HEK293 (cell line): ENCODE data around the gene LRRC32.

ENCODE experiments used
- CTCF ChIA-PET: fragments of 350-600 bp; formaldehyde crosslinking; extraction: SDS; loops from one replicate; lab custom pipeline; 2021; ENCODE audit warnings: antibody characterized with exemption; lab: Yijun Ruan, JAX
- POLR2A ChIA-PET: fragments of 300-600 bp; formaldehyde crosslinking; extraction: SDS; loops from one replicate; lab custom pipeline; 2020; ENCODE audit warnings: antibody characterized with exemption, inconsistent platforms; lab: Yijun Ruan, JAX
- H3K27ac ChIP-seq: fragments of 200-500 bp; sonication (Bioruptor generic); 2 replicates; pipeline ENCODE4 v1.5.1; 2014; ENCODE audit warnings: low read depth, low read length, control low read depth, inconsistent platforms; ENCODE audit errors: extremely low read depth
- H3K36me3 ChIP-seq, 2 experiments: fragments of 200-500 bp in 1 of 2; sonication (Bioruptor generic) in 1 of 2; 1 replicate in 1 of 2; 2 replicates in 1 of 2; pipeline ENCODE4 v1.5.1; 2014 to 2017; ENCODE audit warnings: inconsistent platforms in 2 of 2, low read length in 2 of 2; ENCODE audit not compliant: control insufficient read depth in 2 of 2, insufficient read depth in 1 of 2
- H3K4me1 ChIP-seq: fragments of 200-500 bp; sonication (Bioruptor generic); 2 replicates; pipeline ENCODE4 v1.5.1; 2014; ENCODE audit warnings: mild to moderate bottlenecking, low read length, inconsistent platforms; ENCODE audit not compliant: control insufficient read depth, insufficient read depth
- H3K4me3 ChIP-seq: 2 replicates; pipeline ENCODE4 v1.5.1; 2011; ENCODE audit warnings: low read depth, mild to moderate bottlenecking, control low read depth, low read length, moderate library complexity
- H3K9me3 ChIP-seq: fragments of 200-500 bp; sonication (Bioruptor generic); 2 replicates; pipeline ENCODE4 v1.5.1; 2014; ENCODE audit warnings: low read depth, low read length, inconsistent platforms; ENCODE audit not compliant: control insufficient read depth, insufficient read depth
- KLF1 ChIP-seq: fragments of 450-650 bp; formaldehyde crosslinking; IDR thresholded peaks from 2 replicates; pipeline ENCODE4 v1.5.1; 2016; ENCODE audit warnings: missing biosample characterization, missing genetic modification characterization
- KLF16 ChIP-seq: fragments of 450-650 bp; formaldehyde crosslinking; IDR thresholded peaks from 2 replicates; pipeline ENCODE4 v1.5.1; 2017; ENCODE audit warnings: missing biosample characterization, missing genetic modification characterization
- KLF8 ChIP-seq: fragments of 450-650 bp; formaldehyde crosslinking; IDR thresholded peaks from 2 replicates; pipeline ENCODE4 v1.5.1; 2016; ENCODE audit warnings: missing biosample characterization, missing genetic modification characterization
- PBX3 ChIP-seq: sonication (generic); formaldehyde crosslinking; IDR thresholded peaks from 2 replicates; pipeline ENCODE4 v1.8.1; 2022; ENCODE audit warnings: mild to moderate bottlenecking, moderate library complexity, missing genetic modification reagents
- TSHZ1 ChIP-seq: fragments of 450-650 bp; formaldehyde crosslinking; IDR thresholded peaks from 2 replicates; pipeline ENCODE4 v1.5.1; 2016; ENCODE audit warnings: missing biosample characterization, missing genetic modification characterization, borderline replicate concordance
- YY1 ChIP-seq: fragments of 450-650 bp; formaldehyde crosslinking; IDR thresholded peaks from 2 replicates; pipeline ENCODE4 v1.5.1; 2018; ENCODE audit warnings: missing biosample characterization, missing genetic modification characterization
- YY2 ChIP-seq: fragments of 450-650 bp; formaldehyde crosslinking; IDR thresholded peaks from 2 replicates; pipeline ENCODE4 v1.5.1; 2016; ENCODE audit warnings: missing biosample characterization, missing genetic modification characterization
- ZNF121 ChIP-seq: fragments of 450-650 bp; formaldehyde crosslinking; IDR thresholded peaks from 2 replicates; pipeline ENCODE4 v1.5.1; 2016; ENCODE audit warnings: missing biosample characterization, missing genetic modification characterization
- ZNF239 ChIP-seq: fragments of 450-650 bp; formaldehyde crosslinking; IDR thresholded peaks from 2 replicates; pipeline ENCODE4 v1.5.1; 2016; ENCODE audit warnings: missing biosample characterization, missing genetic modification characterization
- ZNF24 ChIP-seq: fragments of 450-650 bp; formaldehyde crosslinking; IDR thresholded peaks from 2 replicates; pipeline ENCODE4 v1.5.1; 2016; ENCODE audit warnings: missing biosample characterization, missing genetic modification characterization
- ZNF280C ChIP-seq: fragments of 450-650 bp; formaldehyde crosslinking; IDR thresholded peaks from 2 replicates; pipeline ENCODE4 v1.5.1; 2016; ENCODE audit warnings: missing biosample characterization, missing genetic modification characterization
- ZNF280D ChIP-seq: fragments of 450-650 bp; formaldehyde crosslinking; IDR thresholded peaks from 2 replicates; pipeline ENCODE4 v1.5.1; 2016; ENCODE audit warnings: missing biosample characterization, missing genetic modification characterization
- ZNF292 ChIP-seq: fragments of 450-650 bp; formaldehyde crosslinking; IDR thresholded peaks from 2 replicates; pipeline ENCODE4 v1.5.1; 2016; ENCODE audit warnings: low read depth, missing biosample characterization, missing genetic modification characterization, borderline replicate concordance
- ZNF416 ChIP-seq: fragments of 450-650 bp; formaldehyde crosslinking; IDR thresholded peaks from 2 replicates; pipeline ENCODE4 v1.5.1; 2016; ENCODE audit warnings: missing biosample characterization, missing genetic modification characterization
- ZNF510 ChIP-seq: fragments of 450-650 bp; formaldehyde crosslinking; IDR thresholded peaks from 2 replicates; pipeline ENCODE4 v1.5.1; 2018; ENCODE audit warnings: mild to moderate bottlenecking, missing genetic modification characterization, missing biosample characterization; ENCODE audit not compliant: insufficient replicate concordance
- ZNF585B ChIP-seq: fragments of 450-650 bp; formaldehyde crosslinking; IDR thresholded peaks from 2 replicates; pipeline ENCODE4 v1.5.1; 2016; ENCODE audit warnings: missing biosample characterization, missing genetic modification characterization
- ZNF658 ChIP-seq: fragments of 450-650 bp; formaldehyde crosslinking; IDR thresholded peaks from 2 replicates; pipeline ENCODE4; 2016; ENCODE audit warnings: missing biosample characterization, missing genetic modification characterization
- ZNF777 ChIP-seq: fragments of 450-650 bp; formaldehyde crosslinking; IDR thresholded peaks from 2 replicates; pipeline ENCODE4 v1.5.1; 2017; ENCODE audit warnings: missing biosample characterization, missing genetic modification characterization, borderline replicate concordance
- ZNF830 ChIP-seq: fragments of 450-650 bp; IDR thresholded peaks from 2 replicates; pipeline ENCODE4 v1.5.0; 2018; ENCODE audit warnings: missing biosample characterization, missing genetic modification characterization, low read depth, mild to moderate bottlenecking, moderate library complexity
- TF ChIP-seq, protein P1 (sequence below): fragments of 450-650 bp; formaldehyde crosslinking; IDR thresholded peaks from 2 replicates; pipeline ENCODE4 v1.5.1; 2016; ENCODE audit warnings: missing biosample characterization, missing genetic modification characterization

Gene LRRC32

GRCh38 chr11:76661306-76661751 lies 9.2 kb downstream of the LRRC32 start:
- ChIA-PET POLR2A (no interaction called here), CTCF (no interaction called here)
- no peaks in the 10 kb centered on the region for H3K9me3 ChIP-seq
- no peak overlapping the region for H3K27ac ChIP-seq
- no peaks in the 10 kb centered on the region for H3K36me3 ChIP-seq
- TF ChIP-seq KLF8 (tag by site-specific recombination) (no peak), ZNF292 (tag by site-specific recombination) (no peak), ZNF658 (tag by site-specific recombination) (no peak), TSHZ1 (no peak), ZNF777 (no peak), ZNF830 (tag by site-specific recombination) (no peak), KLF16 (no peak), ZNF121 (no peak), ZNF280D (tag by site-specific recombination) (no peak), ZNF510 (tag by site-specific recombination) (no peak), PBX3 (no peak), ZNF24 (tag by site-specific recombination) (no peak), ZNF280C (no peak), YY1 (tag by site-specific recombination) (no peak), YY2 (no peak), ZNF585B (tag by site-specific recombination) (no peak), ZNF416 (tag by site-specific recombination) (no peak), ZNF239 (tag by site-specific recombination) (no peak), KLF1 (tag by site-specific recombination) (no peak)
- TF ChIP-seq, protein P1, sequence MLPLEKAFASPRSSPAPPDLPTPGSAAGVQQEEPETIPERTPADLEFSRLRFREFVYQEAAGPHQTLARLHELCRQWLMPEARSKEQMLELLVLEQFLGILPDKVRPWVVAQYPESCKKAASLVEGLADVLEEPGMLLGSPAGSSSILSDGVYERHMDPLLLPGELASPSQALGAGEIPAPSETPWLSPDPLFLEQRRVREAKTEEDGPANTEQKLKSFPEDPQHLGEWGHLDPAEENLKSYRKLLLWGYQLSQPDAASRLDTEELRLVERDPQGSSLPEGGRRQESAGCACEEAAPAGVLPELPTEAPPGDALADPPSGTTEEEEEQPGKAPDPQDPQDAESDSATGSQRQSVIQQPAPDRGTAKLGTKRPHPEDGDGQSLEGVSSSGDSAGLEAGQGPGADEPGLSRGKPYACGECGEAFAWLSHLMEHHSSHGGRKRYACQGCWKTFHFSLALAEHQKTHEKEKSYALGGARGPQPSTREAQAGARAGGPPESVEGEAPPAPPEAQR, result no peak
- H3K4me1 ChIP-seq, result no peaks in the 10 kb centered on the region
- H3K4me3 ChIP-seq, result no peak overlapping the region
